ENCODE measurements around the gene RFPL4A.
"Not testable (repeated sequence)": the region's sequence is repeated elsewhere in the genome, so short reads cannot be mapped to it uniquely, and the experiment has no call there.

Gene RFPL4A

GRCh38 chr19:55753401-55753800 is 5.5 kb upstream of the RFPL4A start:
- no peaks in the 10 kb centered on the region for H3K36me3 Mint-ChIP-seq (ENCODE audit: low read depth)
- no peak for TF ChIP-seq CTCF (IDR thresholded peaks at IDR 0.05; ENCODE audit: unreplicated experiment in 3 of 3)
- peaks cover 33% of the 10 kb centered on the region for H3K9me3 Mint-ChIP-seq

GRCh38 chr19:55756808-55757207 is 2.1 kb upstream of the RFPL4A start:
- peaks cover 32% of the 10 kb centered on the region for H3K9me3 Mint-ChIP-seq
- not testable (repeated sequence) for H3K27ac Mint-ChIP-seq; H3K36me3 Mint-ChIP-seq (ENCODE audit: low read depth); H3K4me1 Mint-ChIP-seq; H3K4me3 Mint-ChIP-seq; H3K27me3 Mint-ChIP-seq (ENCODE audit: low read depth)

More at GRCh38 chr19:55753401-55753800, 5.5 kb upstream of the RFPL4A start:
- Mint-ChIP-seq H3K4me3 (no peak overlapping the region), H3K27ac (no peak overlapping the region), H3K27me3 (ENCODE audit: low read depth) (no peaks in the 10 kb centered on the region), H3K4me1 (no peaks in the 10 kb centered on the region)

DNA sequence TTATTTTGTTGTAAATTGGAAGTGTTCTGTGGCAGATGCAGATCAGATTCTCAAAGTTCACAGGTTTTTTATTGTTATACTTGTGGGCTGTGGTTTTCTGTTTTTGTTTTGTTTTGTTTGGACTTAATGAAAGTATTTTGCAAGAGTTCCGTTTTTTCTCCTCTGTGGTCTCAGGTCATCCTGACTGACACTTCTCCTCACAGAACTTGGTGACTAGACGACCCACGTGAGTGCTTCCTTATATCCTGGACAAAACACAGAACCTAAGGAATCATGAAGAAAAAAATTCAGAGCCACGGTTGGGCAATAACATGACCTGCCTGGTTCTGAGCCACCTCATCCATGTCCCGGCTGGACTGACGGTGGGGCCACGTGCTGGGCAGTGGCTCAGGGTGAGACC is 7.6 kb downstream of the RFPL4A start:
- H3K4me1 Mint-ChIP-seq: no peaks in the 10 kb centered on the region
- H3K9me3 Mint-ChIP-seq: peaks cover 16% of the 10 kb centered on the region
- no peak for TF ChIP-seq CTCF (IDR thresholded peaks at IDR 0.05; ENCODE audit: unreplicated experiment in 3 of 3)
- no peak overlapping the region for H3K27ac Mint-ChIP-seq
- H3K4me3 Mint-ChIP-seq: no peak overlapping the region
- no peaks in the 10 kb centered on the region for H3K27me3 Mint-ChIP-seq (ENCODE audit: low read depth)
- no peaks in the 10 kb centered on the region for H3K36me3 Mint-ChIP-seq (ENCODE audit: low read depth)

DNA sequence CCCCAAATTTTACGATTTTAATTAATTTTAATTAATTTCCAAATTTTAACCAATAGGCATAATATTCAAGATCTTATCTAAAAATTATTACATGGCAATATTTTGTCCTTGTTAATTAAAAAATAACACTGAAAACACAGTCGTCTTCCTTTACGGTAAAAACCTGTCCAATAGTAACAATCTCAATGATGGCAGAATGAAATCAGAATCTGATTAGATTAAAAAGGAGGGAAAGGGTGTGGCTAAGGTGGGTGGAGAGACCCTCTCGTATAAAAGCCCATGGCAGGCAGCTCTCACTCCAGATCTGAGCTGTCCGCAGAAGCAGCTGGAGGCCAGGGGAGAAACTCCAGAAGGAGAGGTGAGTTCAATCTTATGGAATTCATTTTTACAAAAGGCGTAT is 9.9 kb downstream of the RFPL4A start, which contains the start of gene RFPL4AL1:
TSS of gene RFPL4AL1 (plus strand) at position 301 of the 400 bp plus-strand sequence. CDS start 2,687 bp downstream, outside the sequence.
- not testable (repeated sequence) for H3K4me3 Mint-ChIP-seq; H3K27me3 Mint-ChIP-seq (ENCODE audit: low read depth); H3K36me3 Mint-ChIP-seq (ENCODE audit: low read depth); H3K4me1 Mint-ChIP-seq; H3K27ac Mint-ChIP-seq
- peaks cover 14% of the 10 kb centered on the region for H3K9me3 Mint-ChIP-seq

GRCh38 chr19:55769632-55770031 is 10.7 kb downstream of the RFPL4A start:
- H3K4me3 Mint-ChIP-seq; H3K36me3 Mint-ChIP-seq (ENCODE audit: low read depth); H3K27me3 Mint-ChIP-seq (ENCODE audit: low read depth); H3K4me1 Mint-ChIP-seq; H3K27ac Mint-ChIP-seq: not testable (repeated sequence)
- H3K9me3 Mint-ChIP-seq: peaks cover 16% of the 10 kb centered on the region

DNA sequence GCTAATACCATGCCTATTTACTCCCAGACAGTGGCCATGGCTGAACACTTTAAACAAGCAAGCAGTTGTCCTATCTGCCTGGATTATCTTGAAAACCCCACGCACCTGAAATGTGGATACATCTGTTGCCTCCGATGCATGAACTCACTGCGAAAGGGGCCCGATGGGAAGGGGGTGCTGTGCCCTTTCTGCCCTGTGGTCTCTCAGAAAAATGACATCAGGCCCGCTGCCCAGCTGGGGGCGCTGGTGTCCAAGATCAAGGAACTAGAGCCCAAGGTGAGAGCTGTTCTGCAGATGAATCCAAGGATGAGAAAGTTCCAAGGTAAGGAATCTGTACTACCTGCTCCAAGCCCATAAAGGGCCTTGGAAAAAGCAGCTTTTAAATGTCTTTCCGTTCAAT is 18.6 kb downstream of the RFPL4A start:
- Mint-ChIP-seq H3K27ac (no peak overlapping the region), H3K9me3 (peaks cover 37% of the 10 kb centered on the region), H3K4me1 (no peaks in the 10 kb centered on the region), H3K4me3 (no peak overlapping the region), H3K27me3 (ENCODE audit: low read depth) (peaks cover 4% of the 10 kb centered on the region), H3K36me3 (ENCODE audit: low read depth) (no peaks in the 10 kb centered on the region)
- TF ChIP-seq CTCF (IDR thresholded peaks at IDR 0.05; ENCODE audit: unreplicated experiment in 3 of 3): no peak

DNA sequence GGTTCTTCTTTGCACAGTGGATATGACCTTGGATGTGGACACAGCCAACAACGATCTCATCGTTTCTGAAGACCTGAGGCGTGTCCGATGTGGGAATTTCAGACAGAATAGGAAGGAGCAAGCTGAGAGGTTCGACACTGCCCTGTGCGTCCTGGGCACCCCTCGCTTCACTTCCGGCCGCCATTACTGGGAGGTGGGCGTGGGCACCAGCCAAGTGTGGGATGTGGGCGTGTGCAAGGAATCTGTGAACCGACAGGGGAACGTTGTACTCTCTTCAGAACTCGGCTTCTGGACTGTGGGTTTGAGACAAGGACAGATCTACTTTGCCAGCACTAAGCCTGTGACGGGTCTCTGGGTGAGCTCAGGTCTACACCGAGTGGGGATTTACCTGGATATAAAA is 19.4 kb downstream of the RFPL4A start:
- Mint-ChIP-seq H3K9me3 (peaks cover 42% of the 10 kb centered on the region), H3K4me3 (no peak overlapping the region), H3K4me1 (no peaks in the 10 kb centered on the region), H3K27me3 (ENCODE audit: low read depth) (peaks cover 4% of the 10 kb centered on the region), H3K36me3 (ENCODE audit: low read depth) (peaks cover 3% of the 10 kb centered on the region), H3K27ac (no peak overlapping the region)
- TF ChIP-seq CTCF (IDR thresholded peaks at IDR 0.05; ENCODE audit: unreplicated experiment in 3 of 3): no peak

- TF ChIP-seq CTCF (IDR thresholded peaks at IDR 0.05; ENCODE audit: unreplicated experiment in 3 of 3): no peak
- Mint-ChIP-seq H3K36me3 (ENCODE audit: low read depth) (peaks cover 3% of the 10 kb centered on the region), H3K27me3 (ENCODE audit: low read depth) (no peaks in the 10 kb centered on the region), H3K4me1 (no peaks in the 10 kb centered on the region), H3K27ac (no peak overlapping the region), H3K4me3 (no peak overlapping the region), H3K9me3 (peaks cover 37% of the 10 kb centered on the region)
Observed at GRCh38 chr19:55781112-55781511, 22.2 kb downstream of the RFPL4A start.
